ENCODE measurements around the gene QSER1. TPM values are rescaled to one million over a fixed set of nuclear protein-coding genes. Genes with fewer than 3 reads are reported as not detected.
A peak's percentile ranks its signal among the peaks of the same experiment; 100 is the strongest.

Gene QSER1
- total RNA-seq, 1 donor from 2014 or later, result 48.4 TPM

- Mint-ChIP-seq H3K27me3 (peaks cover 37% of the 10 kb centered on the region), H3K27ac (peak overlapping the region; percentile 73), H3K36me3 (ENCODE audit: insufficient read depth) (no peaks in the 10 kb centered on the region), H3K9me3 (ENCODE audit: low read depth) (no peaks in the 10 kb centered on the region), H3K4me1 (ENCODE audit: low read depth) (peaks cover 8% of the 10 kb centered on the region), H3K4me3 (ENCODE audit: low read depth) (peak overlapping the region; percentile 71)
- TF ChIP-seq CTCF (IDR thresholded peaks at IDR 0.05; ENCODE audit: unreplicated experiment), result no peak
- DNase-seq (ENCODE audit: low spot score, unreplicated experiment), result no peak
Measured at GRCh38 chr11:33016654-33017053, 124.0 kb downstream of the QSER1 start.

GRCh38 chr11:33017478-33017877, 124.9 kb downstream of the QSER1 start:
- TF ChIP-seq CTCF (IDR thresholded peaks at IDR 0.05; ENCODE audit: unreplicated experiment), result no peak
- Mint-ChIP-seq H3K4me3 (ENCODE audit: low read depth) (peak overlapping the region; percentile 10), H3K27ac (no peak overlapping the region), H3K27me3 (peaks cover 37% of the 10 kb centered on the region), H3K36me3 (ENCODE audit: insufficient read depth) (no peaks in the 10 kb centered on the region), H3K4me1 (ENCODE audit: low read depth) (peaks cover 8% of the 10 kb centered on the region), H3K9me3 (ENCODE audit: low read depth) (no peaks in the 10 kb centered on the region)
- DNase-seq (ENCODE audit: low spot score, unreplicated experiment), result no peak

GRCh38 chr11:33017965-33018364, 125.4 kb downstream of the QSER1 start:
- Mint-ChIP-seq H3K27me3 (peaks cover 37% of the 10 kb centered on the region), H3K9me3 (ENCODE audit: low read depth) (no peaks in the 10 kb centered on the region), H3K27ac (no peak overlapping the region), H3K4me1 (ENCODE audit: low read depth) (peaks cover 8% of the 10 kb centered on the region), H3K36me3 (ENCODE audit: insufficient read depth) (no peaks in the 10 kb centered on the region), H3K4me3 (ENCODE audit: low read depth) (no peak overlapping the region)
- no peak for TF ChIP-seq CTCF (IDR thresholded peaks at IDR 0.05; ENCODE audit: unreplicated experiment)
- DNase-seq (ENCODE audit: low spot score, unreplicated experiment), result no peak

GRCh38 chr11:33018840-33019239, 126.2 kb downstream of the QSER1 start:
- no peak for DNase-seq (ENCODE audit: low spot score, unreplicated experiment)
- H3K4me3 Mint-ChIP-seq (ENCODE audit: low read depth), result no peak overlapping the region
- no peaks in the 10 kb centered on the region for H3K36me3 Mint-ChIP-seq (ENCODE audit: insufficient read depth)
- TF ChIP-seq CTCF (IDR thresholded peaks at IDR 0.05; ENCODE audit: unreplicated experiment), result no peak
- no peaks in the 10 kb centered on the region for H3K9me3 Mint-ChIP-seq (ENCODE audit: low read depth)
- H3K27me3 Mint-ChIP-seq, result peaks cover 36% of the 10 kb centered on the region
- H3K4me1 Mint-ChIP-seq (ENCODE audit: low read depth), result peaks cover 8% of the 10 kb centered on the region
- H3K27ac Mint-ChIP-seq, result no peak overlapping the region

- DNase-seq (ENCODE audit: low spot score, unreplicated experiment), result no peak
- Mint-ChIP-seq H3K36me3 (ENCODE audit: insufficient read depth) (no peaks in the 10 kb centered on the region), H3K9me3 (ENCODE audit: low read depth) (no peaks in the 10 kb centered on the region), H3K4me3 (ENCODE audit: low read depth) (no peak overlapping the region), H3K4me1 (ENCODE audit: low read depth) (peaks cover 9% of the 10 kb centered on the region), H3K27me3 (peaks cover 30% of the 10 kb centered on the region), H3K27ac (no peak overlapping the region)
- TF ChIP-seq CTCF (IDR thresholded peaks at IDR 0.05; ENCODE audit: unreplicated experiment), result no peak
Measured at GRCh38 chr11:33021501-33021900, 128.9 kb downstream of the QSER1 start.

Data from progenitor cell of endocrine pancreas (in vitro differentiated cells).